Measurements from ENCODE around the gene PRKAB2.

GRCh38 chr1:147171399-147172167 lies 687 bp downstream of the PRKAB2 start:
- TF ChIP-seq RAD21 (IDR thresholded peaks at IDR 0.05) (no peak), JUND (IDR thresholded peaks at IDR 0.05) (no peak), FOXA1 (IDR thresholded peaks at IDR 0.05) (no peak), YY1 (IDR thresholded peaks at IDR 0.05) (no peak), RXRA (IDR thresholded peaks at IDR 0.05) (no peak), TAF1 (conservative IDR thresholded peaks at IDR 0.05) (no peak), SP1 (IDR thresholded peaks at IDR 0.05) (no peak)
- TF ChIP-seq, protein P1, sequence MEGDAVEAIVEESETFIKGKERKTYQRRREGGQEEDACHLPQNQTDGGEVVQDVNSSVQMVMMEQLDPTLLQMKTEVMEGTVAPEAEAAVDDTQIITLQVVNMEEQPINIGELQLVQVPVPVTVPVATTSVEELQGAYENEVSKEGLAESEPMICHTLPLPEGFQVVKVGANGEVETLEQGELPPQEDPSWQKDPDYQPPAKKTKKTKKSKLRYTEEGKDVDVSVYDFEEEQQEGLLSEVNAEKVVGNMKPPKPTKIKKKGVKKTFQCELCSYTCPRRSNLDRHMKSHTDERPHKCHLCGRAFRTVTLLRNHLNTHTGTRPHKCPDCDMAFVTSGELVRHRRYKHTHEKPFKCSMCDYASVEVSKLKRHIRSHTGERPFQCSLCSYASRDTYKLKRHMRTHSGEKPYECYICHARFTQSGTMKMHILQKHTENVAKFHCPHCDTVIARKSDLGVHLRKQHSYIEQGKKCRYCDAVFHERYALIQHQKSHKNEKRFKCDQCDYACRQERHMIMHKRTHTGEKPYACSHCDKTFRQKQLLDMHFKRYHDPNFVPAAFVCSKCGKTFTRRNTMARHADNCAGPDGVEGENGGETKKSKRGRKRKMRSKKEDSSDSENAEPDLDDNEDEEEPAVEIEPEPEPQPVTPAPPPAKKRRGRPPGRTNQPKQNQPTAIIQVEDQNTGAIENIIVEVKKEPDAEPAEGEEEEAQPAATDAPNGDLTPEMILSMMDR (IDR thresholded peaks at IDR 0.05; ENCODE audit: low read depth, low read length, missing input control), result no peak
- TF ChIP-seq, protein P2, sequence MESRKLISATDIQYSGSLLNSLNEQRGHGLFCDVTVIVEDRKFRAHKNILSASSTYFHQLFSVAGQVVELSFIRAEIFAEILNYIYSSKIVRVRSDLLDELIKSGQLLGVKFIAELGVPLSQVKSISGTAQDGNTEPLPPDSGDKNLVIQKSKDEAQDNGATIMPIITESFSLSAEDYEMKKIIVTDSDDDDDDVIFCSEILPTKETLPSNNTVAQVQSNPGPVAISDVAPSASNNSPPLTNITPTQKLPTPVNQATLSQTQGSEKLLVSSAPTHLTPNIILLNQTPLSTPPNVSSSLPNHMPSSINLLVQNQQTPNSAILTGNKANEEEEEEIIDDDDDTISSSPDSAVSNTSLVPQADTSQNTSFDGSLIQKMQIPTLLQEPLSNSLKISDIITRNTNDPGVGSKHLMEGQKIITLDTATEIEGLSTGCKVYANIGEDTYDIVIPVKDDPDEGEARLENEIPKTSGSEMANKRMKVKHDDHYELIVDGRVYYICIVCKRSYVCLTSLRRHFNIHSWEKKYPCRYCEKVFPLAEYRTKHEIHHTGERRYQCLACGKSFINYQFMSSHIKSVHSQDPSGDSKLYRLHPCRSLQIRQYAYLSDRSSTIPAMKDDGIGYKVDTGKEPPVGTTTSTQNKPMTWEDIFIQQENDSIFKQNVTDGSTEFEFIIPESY (IDR thresholded peaks at IDR 0.05), result no peak
- TF ChIP-seq, protein P3, sequence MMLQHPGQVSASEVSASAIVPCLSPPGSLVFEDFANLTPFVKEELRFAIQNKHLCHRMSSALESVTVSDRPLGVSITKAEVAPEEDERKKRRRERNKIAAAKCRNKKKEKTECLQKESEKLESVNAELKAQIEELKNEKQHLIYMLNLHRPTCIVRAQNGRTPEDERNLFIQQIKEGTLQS (IDR thresholded peaks at IDR 0.05), result no peak
- TF ChIP-seq, protein P4, sequence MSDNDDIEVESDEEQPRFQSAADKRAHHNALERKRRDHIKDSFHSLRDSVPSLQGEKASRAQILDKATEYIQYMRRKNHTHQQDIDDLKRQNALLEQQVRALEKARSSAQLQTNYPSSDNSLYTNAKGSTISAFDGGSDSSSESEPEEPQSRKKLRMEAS (IDR thresholded peaks at IDR 0.05), result no peak
